Dendritic cell treated with granulocyte-macrophage colony-stimulating factor and Interleukin-4, amounts not matched to agents 40 ng/mL and 50 ng/mL, for 4 days (primary cell): ENCODE measurements around the gene GJA3.
A peak's percentile ranks its signal among the peaks of the same experiment; 100 is the strongest.

Source experiments
- H3K27ac Mint-ChIP-seq: one replicate; pipeline ENCODE4 v1.8.0; 2022; ENCODE audit warnings: mild to moderate bottlenecking, mixed read lengths
- H3K27me3 Mint-ChIP-seq: one replicate; pipeline ENCODE4 v1.8.0; 2022; ENCODE audit warnings: mild to moderate bottlenecking, mixed read lengths
- H3K36me3 Mint-ChIP-seq: one replicate; pipeline ENCODE4 v1.8.0; 2022; ENCODE audit warnings: low read depth, mixed read lengths
- H3K4me1 Mint-ChIP-seq: one replicate; pipeline ENCODE4 v1.8.0; 2022; ENCODE audit warnings: low read depth, mixed read lengths
- H3K4me3 Mint-ChIP-seq: one replicate; pipeline ENCODE4 v1.8.0; 2022; ENCODE audit warnings: mild to moderate bottlenecking, moderate library complexity, mixed read lengths
- H3K9me3 Mint-ChIP-seq: one replicate; pipeline ENCODE4 v1.8.0; 2022; ENCODE audit warnings: mixed read lengths
- intact Hi-C: fragments of 100-400 bp; cut with micrococcal nuclease; formaldehyde crosslinking; loops from one replicate; pipeline ENCODE4 v1.15.0; 2022

The GJA3 gene

GRCh38 chr13:20175406-20175794 lies 14.5 kb upstream of the GJA3 start:
- Mint-ChIP-seq H3K9me3 (no peaks in the 10 kb centered on the region), H3K27ac (peak overlapping the region; percentile 73), H3K4me1 (peaks cover 61% of the 10 kb centered on the region), H3K27me3 (peaks cover 55% of the 10 kb centered on the region), H3K4me3 (peak overlapping the region; percentile 60), H3K36me3 (no peaks in the 10 kb centered on the region)
- intact Hi-C loops, result loop anchor here (5.0 kb wide), 1 partner anchor 392 kb away; the partner anchor contains the start of gene IFT88

- Mint-ChIP-seq H3K4me1 (peaks cover 61% of the 10 kb centered on the region), H3K36me3 (no peaks in the 10 kb centered on the region), H3K4me3 (peak overlapping the region; percentile 60), H3K27me3 (peaks cover 58% of the 10 kb centered on the region), H3K27ac (peak overlapping the region; percentile 73), H3K9me3 (no peaks in the 10 kb centered on the region)
- intact Hi-C loops, result loop anchor here (5.0 kb wide), 1 partner anchor 392 kb away; the partner anchor contains the start of gene IFT88
Observed at GRCh38 chr13:20174656-20175405, 14.0 kb upstream of the GJA3 start.

- no peaks in the 10 kb centered on the region for H3K36me3 Mint-ChIP-seq
- H3K4me3 Mint-ChIP-seq, result no peak overlapping the region
- peaks cover 59% of the 10 kb centered on the region for H3K4me1 Mint-ChIP-seq
- intact Hi-C loops, result no loop called here
- H3K9me3 Mint-ChIP-seq, result no peaks in the 10 kb centered on the region
- H3K27ac Mint-ChIP-seq, result no peak overlapping the region
- peaks cover 55% of the 10 kb centered on the region for H3K27me3 Mint-ChIP-seq
Observed at GRCh38 chr13:20173116-20173746, 12.4 kb upstream of the GJA3 start.

- Mint-ChIP-seq H3K4me1 (peaks cover 42% of the 10 kb centered on the region), H3K27ac (no peak overlapping the region), H3K4me3 (no peak overlapping the region), H3K27me3 (peaks cover 55% of the 10 kb centered on the region), H3K9me3 (no peaks in the 10 kb centered on the region), H3K36me3 (no peaks in the 10 kb centered on the region)
- intact Hi-C loops, result no loop called here
Observed at GRCh38 chr13:20171364-20171763, 10.5 kb upstream of the GJA3 start.

GRCh38 chr13:20170921-20171320 lies 10.1 kb upstream of the GJA3 start:
- intact Hi-C loops, result no loop called here
- Mint-ChIP-seq H3K36me3 (no peaks in the 10 kb centered on the region), H3K4me1 (peaks cover 37% of the 10 kb centered on the region), H3K9me3 (no peaks in the 10 kb centered on the region), H3K27me3 (peaks cover 55% of the 10 kb centered on the region), H3K27ac (no peak overlapping the region), H3K4me3 (no peak overlapping the region)

GRCh38 chr13:20168396-20168795 lies 7.5 kb upstream of the GJA3 start:
- H3K27me3 Mint-ChIP-seq, result peaks cover 62% of the 10 kb centered on the region
- intact Hi-C loops, result loop anchor here (5.0 kb wide), 1 partner anchor 386 kb away; the partner anchor contains the start of gene PSPC1

GRCh38 chr13:20165417-20166257 lies 4.8 kb upstream of the GJA3 start:
- H3K27me3 Mint-ChIP-seq, result peaks cover 79% of the 10 kb centered on the region
- H3K4me3 Mint-ChIP-seq, result no peak overlapping the region

More at GRCh38 chr13:20168396-20168795, 7.5 kb upstream of the GJA3 start:
- Mint-ChIP-seq H3K27ac (no peak overlapping the region), H3K9me3 (no peaks in the 10 kb centered on the region), H3K4me1 (peaks cover 12% of the 10 kb centered on the region), H3K4me3 (no peak overlapping the region), H3K36me3 (no peaks in the 10 kb centered on the region)

GRCh38 chr13:20161951-20162300 lies 1.1 kb upstream of the GJA3 start:
- no peaks in the 10 kb centered on the region for H3K9me3 Mint-ChIP-seq
- no peak overlapping the region for H3K27ac Mint-ChIP-seq
- peak overlapping the region; percentile 74 for H3K4me3 Mint-ChIP-seq
- peaks cover 69% of the 10 kb centered on the region for H3K27me3 Mint-ChIP-seq
- intact Hi-C loops, result loop anchor here (2.0 to 5.0 kb wide), 4 partner anchors 35 to 235 kb away; no protein-coding TSS in a partner anchor
- peaks cover 9% of the 10 kb centered on the region for H3K4me1 Mint-ChIP-seq
- H3K36me3 Mint-ChIP-seq, result no peaks in the 10 kb centered on the region

More at GRCh38 chr13:20165417-20166257, 4.8 kb upstream of the GJA3 start:
- Mint-ChIP-seq H3K27ac (no peak overlapping the region), H3K9me3 (no peaks in the 10 kb centered on the region), H3K4me1 (no peaks in the 10 kb centered on the region), H3K36me3 (no peaks in the 10 kb centered on the region)
- intact Hi-C loops, result loop anchor here (5.0 kb wide), 1 partner anchor 383 kb away; the partner anchor contains the start of gene PSPC1

- intact Hi-C loops, result loop anchor here (5.0 kb wide), 2 partner anchors 34 to 179 kb away; no protein-coding TSS in a partner anchor
- Mint-ChIP-seq H3K27me3 (peaks cover 67% of the 10 kb centered on the region), H3K4me3 (peak overlapping the region; percentile 74)
Observed at GRCh38 chr13:20161275-20161950, 561 bp upstream of the GJA3 start.

GRCh38 chr13:20159646-20160305 lies 1.1 kb downstream of the GJA3 start:
- Mint-ChIP-seq H3K36me3 (no peaks in the 10 kb centered on the region), H3K4me1 (peaks cover 9% of the 10 kb centered on the region), H3K27ac (no peak overlapping the region), H3K9me3 (no peaks in the 10 kb centered on the region), H3K27me3 (peaks cover 64% of the 10 kb centered on the region), H3K4me3 (no peak overlapping the region)
- intact Hi-C loops, result loop anchor here (5.0 kb wide), 2 partner anchors 32 to 177 kb away; no protein-coding TSS in a partner anchor

More at GRCh38 chr13:20161275-20161950, 561 bp upstream of the GJA3 start:
- Mint-ChIP-seq H3K4me1 (peaks cover 9% of the 10 kb centered on the region), H3K27ac (no peak overlapping the region), H3K9me3 (no peaks in the 10 kb centered on the region), H3K36me3 (no peaks in the 10 kb centered on the region)

- no peak overlapping the region for H3K27ac Mint-ChIP-seq
- H3K4me1 Mint-ChIP-seq, result peaks cover 9% of the 10 kb centered on the region
- H3K27me3 Mint-ChIP-seq, result peaks cover 50% of the 10 kb centered on the region
- no peak overlapping the region for H3K4me3 Mint-ChIP-seq
- no peaks in the 10 kb centered on the region for H3K36me3 Mint-ChIP-seq
- no peaks in the 10 kb centered on the region for H3K9me3 Mint-ChIP-seq
- intact Hi-C loops, result no loop called here
Observed at GRCh38 chr13:20157151-20157796, 3.6 kb downstream of the GJA3 start.

GRCh38 chr13:20156702-20157101 lies 4.2 kb downstream of the GJA3 start:
- Mint-ChIP-seq H3K4me3 (no peak overlapping the region), H3K36me3 (no peaks in the 10 kb centered on the region), H3K9me3 (no peaks in the 10 kb centered on the region), H3K27me3 (peaks cover 47% of the 10 kb centered on the region), H3K4me1 (peaks cover 9% of the 10 kb centered on the region), H3K27ac (no peak overlapping the region)
- intact Hi-C loops, result no loop called here
